A549 (cell line): ENCODE results near the gene DNAJB13. TPM values are rescaled to one million over a fixed set of nuclear protein-coding genes. Genes with fewer than 3 reads are reported as not detected.
A peak's percentile ranks its signal among the peaks of the same experiment; 100 is the strongest.

Experiments used
- ATAC-seq, 2 experiments: fragments of 200-7000 bp in 1 of 2; fragments of >200 bp in 1 of 2; cut with Nextera tagmentation in 1 of 2; cut with Tn5 transposase in 1 of 2; 3 replicates each; pipeline versions ENCODE4 v1.8.0 to v1.9.1; 2018 to 2020; ENCODE audit warnings: mild to moderate bottlenecking in 1 of 2, moderate library complexity in 1 of 2
- CTCF ChIA-PET: fragments of 300-600 bp; sonication (Branson Sonifier 250); formaldehyde crosslinking; extraction: SDS; loops from one replicate; lab custom pipeline; 2021; ENCODE audit warnings: antibody characterized with exemption, inconsistent platforms; lab: Yijun Ruan, JAX
- POLR2A ChIA-PET: fragments of 350-600 bp; formaldehyde crosslinking; extraction: SDS; loops from one replicate; lab custom pipeline; 2021; ENCODE audit warnings: antibody characterized with exemption, inconsistent platforms; lab: Yijun Ruan, JAX
- DNase-seq, 2 experiments: peaks; one replicate each; pipeline versions ENCODE4 v3.0.0 to v3.0.0-alpha.2; 2011 to 2016; ENCODE audit warnings: low read depth in 1 of 2, low spot score in 1 of 2
- FAIRE-seq: peaks from 2 replicates; lab custom pipeline; 2011; peaks lifted over from hg19 to GRCh38; lab: Jason Lieb, UNC
- H3K27ac ChIP-seq, 2 experiments: fragments of >200 bp; sonication (Bioruptor Twin); formaldehyde crosslinking; 3 replicates each; pipeline ENCODE4 v1.5.1; 2016 to 2017
- H3K4me1 ChIP-seq: fragments of >200 bp; sonication (Bioruptor Twin); formaldehyde crosslinking; 3 replicates; pipeline ENCODE4 v1.6.1; 2016
- H3K4me2 ChIP-seq: fragments of >200 bp; sonication (Bioruptor Twin); formaldehyde crosslinking; 3 replicates; pipeline ENCODE4 v1.6.1; 2016
- H3K4me3 ChIP-seq: fragments of >200 bp; sonication (Bioruptor Twin); formaldehyde crosslinking; 3 replicates; pipeline ENCODE4 v1.5.1; 2016
- H3K9me3 ChIP-seq: fragments of >200 bp; sonication (Bioruptor Twin); formaldehyde crosslinking; 3 replicates; pipeline ENCODE4 v1.6.1; 2016
- CEBPB ChIP-seq, 2 experiments: fragments of >200 bp in 1 of 2; sonication (Bioruptor Twin) in 1 of 2; formaldehyde crosslinking in 1 of 2; IDR thresholded peaks; 2 replicates each; pipeline ENCODE4 v1.6.1; 2012 to 2016
- CHD2 ChIP-seq: fragments of 150-350 bp; IDR thresholded peaks from 2 replicates; pipeline ENCODE4 v1.6.1; 2014; ENCODE audit warnings: low read length; ENCODE audit not compliant: partially characterized antibody
- EHMT2 ChIP-seq: fragments of 200-600 bp; sonication (generic); IDR thresholded peaks from 2 replicates; pipeline ENCODE4 v1.6.1; 2016; ENCODE audit warnings: antibody characterized with exemption, low read depth, mild to moderate bottlenecking, moderate library complexity
- FOSL2 ChIP-seq, 2 experiments: fragments of 450-650 bp in 1 of 2; fragments of >200 bp in 1 of 2; sonication (Bioruptor Twin) in 1 of 2; formaldehyde crosslinking; IDR thresholded peaks; 2 replicates each; pipeline versions ENCODE4 v1.5.0 to v1.6.1; 2016 to 2020; ENCODE audit warnings: mild to moderate bottlenecking in 1 of 2, moderate library complexity in 1 of 2
- GATA3 ChIP-seq: IDR thresholded peaks from 2 replicates; pipeline ENCODE4 v1.6.1; 2012; ENCODE audit warnings: borderline replicate concordance
- HEYL ChIP-seq: fragments of 250-450 bp; sonication (Bioruptor Pico); IDR thresholded peaks from 2 replicates; pipeline ENCODE4 v1.8.0; 2021; ENCODE audit warnings: mild to moderate bottlenecking, moderate library complexity
- HOXB13 ChIP-seq: fragments of 250-450 bp; sonication (Bioruptor Pico); IDR thresholded peaks from 2 replicates; pipeline ENCODE4 v1.5.0; 2020; ENCODE audit warnings: low read depth, mild to moderate bottlenecking, moderate library complexity
- HOXB5 ChIP-seq: fragments of 250-450 bp; sonication (Bioruptor Pico); IDR thresholded peaks from 2 replicates; pipeline ENCODE4 v1.5.0; 2020; ENCODE audit warnings: mild to moderate bottlenecking, moderate library complexity
- JUN ChIP-seq, 2 experiments: fragments of >200 bp; sonication (Bioruptor Twin); formaldehyde crosslinking; IDR thresholded peaks; 2 replicates in 1 of 2; 3 replicates in 1 of 2; pipeline ENCODE4 v1.6.1; 2016 to 2017
- KDM5A ChIP-seq: fragments of 200-600 bp; sonication (generic); IDR thresholded peaks from 2 replicates; pipeline ENCODE4 v1.6.1; 2016; ENCODE audit warnings: antibody characterized with exemption, mild to moderate bottlenecking
- RCOR1 ChIP-seq: fragments of 150-350 bp; IDR thresholded peaks from 2 replicates; pipeline ENCODE4 v1.6.1; 2014; ENCODE audit warnings: antibody characterized with exemption, low read length, low read depth
- RNF2 ChIP-seq: fragments of 200-600 bp; sonication (generic); IDR thresholded peaks from 2 replicates; pipeline ENCODE4 v1.6.1; 2016; ENCODE audit warnings: low read depth, mild to moderate bottlenecking, antibody characterized with exemption, moderate library complexity, borderline replicate concordance
- SREBF2 ChIP-seq: fragments of 450-650 bp; IDR thresholded peaks from 2 replicates; pipeline ENCODE4 v1.6.1; 2014; ENCODE audit warnings: mild to moderate bottlenecking, moderate library complexity
- ZNF302 ChIP-seq: fragments of 250-450 bp; sonication (Bioruptor Pico); IDR thresholded peaks from 2 replicates; pipeline ENCODE4 v1.9.0; 2021; ENCODE audit warnings: inconsistent platforms, mild to moderate bottlenecking, moderate library complexity
- WGBS: methylation state at CpG from one replicate; pipeline ENCODE4 v1.1.6; 2017; ENCODE audit errors: missing lambda C conversion rate; 5-methylcytosine and 5-hydroxymethylcytosine counted together
- polyA plus RNA-seq, 4 experiments: library from polyadenylated mRNA; depleted of rRNA in 3 of 4; stranded (reverse); fragments of >200 nt; fragmentation: RNase III in 1 of 4; extraction: RNeasy Plus Mini Kit Qiagen cat#74134 plus additional on column Dnase treatment in 1 of 4; gene quantifications; 2 replicates in 3 of 4; 3 replicates in 1 of 4; pipeline ENCODE4 v1.2.3, GENCODE V29; 2011 to 2017
- TF ChIP-seq, protein P1 (sequence below): fragments of >200 bp; sonication (Bioruptor Twin); formaldehyde crosslinking; IDR thresholded peaks from 3 replicates; pipeline ENCODE4 v1.5.1; 2016

DNAJB13 gene
- polyA plus RNA-seq, 2 of the 4 experiments (the other 2 are of a cell fraction), result 0.75 to 0.90 TPM

DNA sequence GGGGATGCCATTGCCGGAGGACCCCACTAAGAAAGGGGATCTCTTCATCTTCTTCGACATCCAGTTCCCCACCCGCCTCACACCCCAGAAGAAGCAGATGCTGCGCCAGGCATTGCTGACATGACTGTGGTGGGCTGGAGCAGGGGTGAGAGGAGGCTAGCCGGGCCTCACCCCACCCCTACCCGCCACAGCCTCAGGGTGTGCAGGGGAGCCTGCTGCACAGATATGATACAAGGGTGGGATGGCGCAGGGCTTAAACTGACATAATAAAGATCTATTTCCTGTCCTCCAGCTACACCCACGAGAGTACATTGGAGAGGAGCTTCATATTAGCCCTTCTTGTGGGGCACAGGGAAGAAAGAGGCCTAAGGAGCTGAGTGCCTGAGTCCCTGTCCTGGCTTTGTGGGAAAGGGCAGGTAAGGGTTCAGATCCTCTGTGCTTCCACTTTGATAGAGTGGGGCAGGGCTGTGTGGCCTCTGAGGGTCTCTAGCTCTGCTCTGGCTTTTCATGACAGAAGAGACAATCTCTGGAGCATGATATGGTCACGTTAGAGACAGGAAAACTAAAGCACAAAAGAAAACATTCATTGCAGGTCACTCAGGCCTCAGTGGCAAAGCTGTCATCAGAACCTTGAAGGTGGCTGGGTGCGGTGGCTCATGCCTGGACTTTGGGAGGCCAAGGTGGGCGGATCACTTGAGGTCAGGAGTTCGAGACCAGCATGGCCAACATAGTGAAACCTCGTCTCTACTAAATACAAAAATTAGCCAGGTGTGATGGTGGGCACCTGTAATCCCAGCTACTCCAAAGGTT is 19.4 kb downstream of the DNAJB13 start:
- WGBS, result 89% methylated on average over 13 of the region's 13 CpGs
- ATAC-seq, result peak; percentile 9 to 15; a peak in 2 of 6 replicates
- DNase-seq, result no peak
- Histone ChIP-seq H3K4me1 (peaks cover 8% of the 10 kb centered on the region; the same call in 2 of the 3 replicates), H3K9me3 (no peaks in the 10 kb centered on the region), H3K4me2 (no peak overlapping the region), H3K4me3 (no peak overlapping the region), H3K27ac (no peak overlapping the region)
- ChIA-PET CTCF (interaction anchor here (0.9 to 1.1 kb wide), 2 partner anchors 9 to 479 kb away, joined by 3 to 4 read pairs; no protein-coding TSS in a partner anchor), POLR2A (no interaction called here)
- no peak for FAIRE-seq
- TF ChIP-seq, protein P1, sequence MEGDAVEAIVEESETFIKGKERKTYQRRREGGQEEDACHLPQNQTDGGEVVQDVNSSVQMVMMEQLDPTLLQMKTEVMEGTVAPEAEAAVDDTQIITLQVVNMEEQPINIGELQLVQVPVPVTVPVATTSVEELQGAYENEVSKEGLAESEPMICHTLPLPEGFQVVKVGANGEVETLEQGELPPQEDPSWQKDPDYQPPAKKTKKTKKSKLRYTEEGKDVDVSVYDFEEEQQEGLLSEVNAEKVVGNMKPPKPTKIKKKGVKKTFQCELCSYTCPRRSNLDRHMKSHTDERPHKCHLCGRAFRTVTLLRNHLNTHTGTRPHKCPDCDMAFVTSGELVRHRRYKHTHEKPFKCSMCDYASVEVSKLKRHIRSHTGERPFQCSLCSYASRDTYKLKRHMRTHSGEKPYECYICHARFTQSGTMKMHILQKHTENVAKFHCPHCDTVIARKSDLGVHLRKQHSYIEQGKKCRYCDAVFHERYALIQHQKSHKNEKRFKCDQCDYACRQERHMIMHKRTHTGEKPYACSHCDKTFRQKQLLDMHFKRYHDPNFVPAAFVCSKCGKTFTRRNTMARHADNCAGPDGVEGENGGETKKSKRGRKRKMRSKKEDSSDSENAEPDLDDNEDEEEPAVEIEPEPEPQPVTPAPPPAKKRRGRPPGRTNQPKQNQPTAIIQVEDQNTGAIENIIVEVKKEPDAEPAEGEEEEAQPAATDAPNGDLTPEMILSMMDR, result no peak

DNA sequence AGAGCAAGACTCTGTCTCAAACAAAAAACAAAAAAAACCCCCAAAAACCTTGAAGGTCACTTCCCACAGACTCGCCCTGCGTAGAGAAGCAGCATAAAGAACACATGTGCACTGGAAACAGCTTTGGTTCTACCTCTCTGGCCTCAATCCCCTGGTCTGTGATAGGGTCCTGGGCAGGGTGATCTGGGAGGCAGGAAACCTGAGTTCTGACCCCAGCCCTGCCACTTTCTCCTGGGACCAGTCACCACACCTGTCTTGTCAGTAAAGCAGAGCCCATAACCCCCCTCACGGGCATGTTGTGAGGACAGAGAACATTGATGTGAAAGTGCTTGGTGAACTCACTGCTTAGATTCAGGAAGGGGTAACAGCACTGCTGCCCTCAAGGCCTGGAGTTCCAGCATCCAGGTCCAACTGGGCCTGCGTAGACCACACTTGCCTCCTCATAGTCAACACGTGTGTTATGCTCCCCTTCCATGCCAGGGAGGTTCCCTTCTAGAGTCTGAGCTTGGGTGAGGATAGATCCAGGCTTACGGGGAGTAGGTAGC is 20.4 kb downstream of the DNAJB13 start:
- POLR2A ChIA-PET, result no interaction called here
- ATAC-seq (no peak), DNase-seq (no peak), FAIRE-seq (no peak)
- WGBS, result 85% methylated on average over 6 of the region's 6 CpGs
- Histone ChIP-seq H3K4me1 (peaks cover 6% of the 10 kb centered on the region; the same call in 2 of the 3 replicates), H3K27ac (no peak overlapping the region), H3K4me2 (no peak overlapping the region), H3K4me3 (no peak overlapping the region), H3K9me3 (no peaks in the 10 kb centered on the region)
- CTCF ChIA-PET, result interaction anchor here (1.9 kb wide), 1 partner anchor 8 kb away, joined by 14 read pairs; no protein-coding TSS in a partner anchor
- TF ChIP-seq ZNF302 (no peak), JUN (IDR thresholded peaks at IDR 0.05) (no peak), EHMT2 (no peak), SREBF2 (no peak)

DNA sequence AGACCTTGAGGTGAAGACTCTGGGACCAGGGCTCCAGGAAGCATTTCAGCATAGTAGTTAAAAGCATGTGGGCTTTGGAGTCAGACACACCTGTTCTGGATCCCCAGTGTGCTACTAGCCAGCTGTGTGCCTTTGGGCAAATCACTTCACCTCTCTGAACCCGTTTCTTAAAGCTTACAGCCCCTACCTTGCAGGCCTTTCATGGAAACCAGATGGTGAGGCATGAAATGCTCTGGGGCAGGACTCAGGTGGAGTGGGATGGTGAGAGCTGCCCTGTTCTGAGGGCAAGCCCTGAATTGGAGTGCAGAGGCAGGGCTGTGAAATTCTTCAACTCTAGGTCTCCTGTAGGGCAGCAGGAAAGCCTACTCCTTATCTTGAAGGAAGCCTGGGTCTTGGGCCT is 21.4 kb downstream of the DNAJB13 start:
- Histone ChIP-seq H3K4me2 (no peak overlapping the region), H3K4me3 (no peak overlapping the region), H3K9me3 (no peaks in the 10 kb centered on the region), H3K27ac (no peak overlapping the region), H3K4me1 (peaks cover 6% of the 10 kb centered on the region; the same call in 2 of the 3 replicates)
- ATAC-seq (no peak), DNase-seq (no peak), FAIRE-seq (no peak)
- POLR2A ChIA-PET, result interaction anchor here (2.2 kb wide), 1 partner anchor 11 kb away, joined by 10 read pairs; the partner anchor contains the start of gene UCP2
- CTCF ChIA-PET, result interaction anchor here (1.0 to 1.9 kb wide), 2 partner anchors 9 to 283 kb away, joined by 3 to 14 read pairs; no protein-coding TSS in a partner anchor
- TF ChIP-seq CHD2, result no peak
- TF ChIP-seq FOSL2 (IDR thresholded peaks at IDR 0.05), result no peak
- TF ChIP-seq FOSL2 (CRISPR knock-in tag; IDR thresholded peaks at IDR 0.05), result no peak
- TF ChIP-seq RCOR1, result no peak
- no peak for TF ChIP-seq HEYL (CRISPR knock-in tag)
- TF ChIP-seq CEBPB (IDR thresholded peaks at IDR 0.05), result no peak
- no peak for TF ChIP-seq KDM5A
- no peak for TF ChIP-seq RNF2
- no peak for TF ChIP-seq HOXB5 (CRISPR knock-in tag)
- no peak for TF ChIP-seq GATA3
- TF ChIP-seq HOXB13 (CRISPR knock-in tag), result no peak
- 71% methylated on average over 1 of the region's 1 CpG for WGBS
